ENCODE results near the gene FIGNL2. TPM values are rescaled to one million over a fixed set of nuclear protein-coding genes. Genes with fewer than 3 reads are reported as not detected.

FIGNL2 gene
- total RNA-seq, 1 experiment from 2014 or later, result not detected

DNA sequence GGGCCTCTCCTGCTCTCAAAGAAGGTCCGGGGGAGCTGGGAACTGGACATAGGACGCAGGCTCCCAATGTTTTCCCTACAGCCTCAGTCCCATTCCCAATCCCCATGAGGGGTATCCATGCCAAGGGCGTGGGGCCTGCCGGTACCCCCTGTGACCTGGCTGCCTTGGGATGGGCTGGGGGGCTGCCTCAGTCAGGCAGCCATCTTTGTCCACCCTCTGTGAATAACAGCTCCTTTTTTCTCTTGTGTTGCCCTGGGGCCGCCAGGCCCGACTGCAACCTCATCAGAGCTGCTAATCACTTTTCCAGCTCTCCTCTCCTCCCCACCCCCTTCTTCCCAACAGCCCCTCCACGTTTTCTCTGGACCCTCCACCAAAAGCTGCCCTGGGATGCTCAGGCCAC, 11.2 kb downstream of the FIGNL2 start:
- BruUV-seq (replicated peaks), result no TSS peak
- DNase-seq, result no peak
- no peaks in the 10 kb centered on the region for H3K79me2 ChIP-seq (ENCODE audit: low read length)
- H3F3A ChIP-seq (ENCODE audit: low read length, unreplicated experiment), result no peaks in the 10 kb centered on the region
- peaks cover 4% of the 10 kb centered on the region; the same call in 1 of the 2 replicates for H3K4me1 ChIP-seq (ENCODE audit: insufficient read depth, low read length)
- H3K4me3 ChIP-seq (ENCODE audit: low read length), result no peak overlapping the region
- H2AFZ ChIP-seq (ENCODE audit: low read length), result no peak overlapping the region
- H3K9me3 ChIP-seq (ENCODE audit: low read length), result no peaks in the 10 kb centered on the region
- intact Hi-C loops (cut with micrococcal nuclease), result no loop called here
- no peaks in the 10 kb centered on the region for H3K9me2 ChIP-seq (replicated peaks; ENCODE audit: low read length)
- ATAC-seq, result no peak
- H3K27me3 ChIP-seq (ENCODE audit: low read length), result peaks cover 19% of the 10 kb centered on the region; the same call in 1 of the 2 replicates
- POLR2A ChIA-PET (ENCODE audit: unreplicated experiment), result no interaction called here
- H4K20me1 ChIP-seq (ENCODE audit: low read length), result no peaks in the 10 kb centered on the region
- H3K36me3 ChIP-seq (ENCODE audit: low read depth, low read length), result no peaks in the 10 kb centered on the region
- no peak overlapping the region for H3K9ac ChIP-seq (ENCODE audit: low read length)
- H3K27ac ChIP-seq (ENCODE audit: low read length), result no peak overlapping the region
- no peak overlapping the region for H3K4me2 ChIP-seq (ENCODE audit: low read length)
- TF ChIP-seq EZH2phosphoT487 (IDR thresholded peaks at IDR 0.05; ENCODE audit: borderline replicate concordance, low read length), result no peak
- TF ChIP-seq EZH2 (IDR thresholded peaks at IDR 0.05; ENCODE audit: low read length, unreplicated experiment), result no peak
- no peak for TF ChIP-seq CTCF (conservative IDR thresholded peaks at IDR 0.05; ENCODE audit: low read depth, low read length)
- CTCF ChIA-PET, result interaction anchor here (0.6 kb wide), 1 partner anchor 466 kb away, joined by 4 read pairs; no protein-coding TSS in a partner anchor

DNA sequence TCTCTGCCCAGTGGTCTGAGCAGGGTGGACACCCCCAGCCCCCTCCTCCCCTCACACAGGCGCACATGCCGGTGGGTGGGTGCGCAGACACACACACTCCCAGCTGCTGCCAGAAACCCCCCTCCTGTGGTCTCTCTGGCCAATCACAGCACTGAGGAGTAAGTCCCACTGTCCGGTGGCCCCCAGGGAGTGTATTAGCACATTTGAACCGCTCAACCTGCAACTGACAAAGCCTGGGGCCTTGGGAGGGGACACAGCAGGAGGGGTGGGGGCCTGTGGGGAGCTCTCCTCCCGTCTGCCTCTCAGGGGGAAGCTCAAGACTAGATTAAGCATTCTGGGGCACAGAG, 11.7 kb downstream of the FIGNL2 start:
- no peak overlapping the region for H3K9ac ChIP-seq (ENCODE audit: low read length)
- H3K9me3 ChIP-seq (ENCODE audit: low read length), result no peaks in the 10 kb centered on the region
- no peaks in the 10 kb centered on the region for H3K9me2 ChIP-seq (replicated peaks; ENCODE audit: low read length)
- ChIA-PET POLR2A (ENCODE audit: unreplicated experiment) (no interaction called here), CTCF (no interaction called here)
- no peaks in the 10 kb centered on the region for H3K36me3 ChIP-seq (ENCODE audit: low read depth, low read length)
- no peak overlapping the region for H3K4me2 ChIP-seq (ENCODE audit: low read length)
- H4K20me1 ChIP-seq (ENCODE audit: low read length), result no peaks in the 10 kb centered on the region
- BruUV-seq (replicated peaks), result no TSS peak
- DNase-seq (no peak), ATAC-seq (no peak)
- intact Hi-C loops (cut with micrococcal nuclease), result no loop called here
- H3F3A ChIP-seq (ENCODE audit: low read length, unreplicated experiment), result no peaks in the 10 kb centered on the region
- H3K79me2 ChIP-seq (ENCODE audit: low read length), result no peaks in the 10 kb centered on the region
- H3K4me3 ChIP-seq (ENCODE audit: low read length), result no peak overlapping the region
- TF ChIP-seq CTCF (conservative IDR thresholded peaks at IDR 0.05; ENCODE audit: low read depth, low read length) (no peak), EZH2 (IDR thresholded peaks at IDR 0.05; ENCODE audit: low read length, unreplicated experiment) (no peak), EZH2phosphoT487 (IDR thresholded peaks at IDR 0.05; ENCODE audit: borderline replicate concordance, low read length) (no peak)
- no peak overlapping the region for H3K27ac ChIP-seq (ENCODE audit: low read length)
- no peak overlapping the region for H2AFZ ChIP-seq (ENCODE audit: low read length)
- H3K27me3 ChIP-seq (ENCODE audit: low read length), result peaks cover 15% of the 10 kb centered on the region; the same call in 1 of the 2 replicates
- H3K4me1 ChIP-seq (ENCODE audit: insufficient read depth, low read length), result peaks cover 4% of the 10 kb centered on the region; the same call in 1 of the 2 replicates

DNA sequence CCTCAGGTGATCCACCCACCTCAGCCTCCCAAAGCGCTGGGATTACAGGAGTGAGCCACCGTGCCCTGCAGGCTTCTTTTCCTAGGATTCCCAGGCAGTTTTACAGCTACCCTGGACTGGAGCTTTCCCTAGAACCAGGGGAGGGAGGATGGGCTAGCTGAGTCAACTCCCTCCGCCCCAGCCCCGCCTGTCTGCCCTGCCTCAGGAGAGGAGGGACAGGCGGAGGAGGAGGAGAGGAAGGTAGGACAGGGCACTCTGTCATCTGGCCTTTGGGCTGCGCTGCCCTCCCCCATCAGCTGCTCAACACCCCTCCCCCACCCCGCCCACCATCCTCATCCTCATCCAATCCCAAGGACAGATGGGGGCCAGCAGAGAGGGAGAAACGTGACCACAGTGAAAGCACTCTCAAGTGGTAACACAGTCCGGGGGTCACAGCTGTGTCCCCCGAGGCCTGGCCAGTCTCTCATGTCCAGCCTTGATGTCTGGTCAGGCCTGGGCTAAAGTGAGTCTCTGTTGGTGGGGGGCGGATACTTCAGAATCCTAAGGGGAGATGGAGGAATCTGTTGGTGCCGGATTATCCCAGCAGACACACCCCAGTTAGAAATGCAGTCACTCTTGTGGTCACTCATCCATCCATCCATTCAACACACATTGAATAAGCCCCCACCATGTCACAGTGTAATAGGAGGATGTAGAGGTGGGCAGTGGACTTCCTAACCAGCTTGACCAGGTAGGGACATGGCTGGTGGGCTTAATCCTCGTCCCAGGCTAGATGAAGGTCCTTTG, 12.3 kb downstream of the FIGNL2 start:
- Histone ChIP-seq H3K4me3 (ENCODE audit: low read length) (no peak overlapping the region), H3F3A (ENCODE audit: low read length, unreplicated experiment) (no peaks in the 10 kb centered on the region), H3K4me2 (ENCODE audit: low read length) (0 out of 2 replicates have a peak overlapping the region, but pooled peaks have one; percentile 26), H3K9me2 (replicated peaks; ENCODE audit: low read length) (no peaks in the 10 kb centered on the region), H3K9ac (ENCODE audit: low read length) (no peak overlapping the region), H4K20me1 (ENCODE audit: low read length) (no peaks in the 10 kb centered on the region), H3K27me3 (ENCODE audit: low read length) (0 out of 2 replicates have a peak, but pooled peaks cover 10% of the 10 kb centered on the region), H3K27ac (ENCODE audit: low read length) (no peak overlapping the region), H3K4me1 (ENCODE audit: insufficient read depth, low read length) (peaks cover 4% of the 10 kb centered on the region; the same call in 1 of the 2 replicates), H2AFZ (ENCODE audit: low read length) (no peak overlapping the region), H3K36me3 (ENCODE audit: low read depth, low read length) (no peaks in the 10 kb centered on the region), H3K79me2 (ENCODE audit: low read length) (no peaks in the 10 kb centered on the region), H3K9me3 (ENCODE audit: low read length) (no peaks in the 10 kb centered on the region)
- ChIA-PET CTCF (no interaction called here), POLR2A (ENCODE audit: unreplicated experiment) (interaction anchor here (0.6 kb wide), 1 partner anchor 126 kb away, joined by 3 read pairs; no protein-coding TSS in a partner anchor)
- BruUV-seq (replicated peaks), result no TSS peak
- no peak for TF ChIP-seq EZH2 (IDR thresholded peaks at IDR 0.05; ENCODE audit: low read length, unreplicated experiment)
- no peak for TF ChIP-seq CTCF (conservative IDR thresholded peaks at IDR 0.05; ENCODE audit: low read depth, low read length)
- TF ChIP-seq EZH2phosphoT487 (IDR thresholded peaks at IDR 0.05; ENCODE audit: borderline replicate concordance, low read length), result no peak
- intact Hi-C loops (cut with micrococcal nuclease), result no loop called here
- ATAC-seq (peak; percentile 90), DNase-seq (peak; percentile 73)

All from PC-3 (cell line).